ENCODE results near the gene IQCN.

Gene IQCN

GRCh38 chr19:18234194-18234593, 40.1 kb downstream of the IQCN start:
- in situ Hi-C loops (cut with MboI; ENCODE audit: low sequenced_read_pairs): no loop called here

GRCh38 chr19:18233224-18233825, 40.9 kb downstream of the IQCN start:
- in situ Hi-C loops (cut with MboI; ENCODE audit: low sequenced_read_pairs): no loop called here

- in situ Hi-C loops (cut with MboI; ENCODE audit: low sequenced_read_pairs): no loop called here
These were observed 41.6 kb downstream of the IQCN start for GRCh38 chr19:18232540-18233223.

- in situ Hi-C loops (cut with MboI; ENCODE audit: low sequenced_read_pairs): no loop called here
These were observed 42.5 kb downstream of the IQCN start for GRCh38 chr19:18231775-18232174.

DNA sequence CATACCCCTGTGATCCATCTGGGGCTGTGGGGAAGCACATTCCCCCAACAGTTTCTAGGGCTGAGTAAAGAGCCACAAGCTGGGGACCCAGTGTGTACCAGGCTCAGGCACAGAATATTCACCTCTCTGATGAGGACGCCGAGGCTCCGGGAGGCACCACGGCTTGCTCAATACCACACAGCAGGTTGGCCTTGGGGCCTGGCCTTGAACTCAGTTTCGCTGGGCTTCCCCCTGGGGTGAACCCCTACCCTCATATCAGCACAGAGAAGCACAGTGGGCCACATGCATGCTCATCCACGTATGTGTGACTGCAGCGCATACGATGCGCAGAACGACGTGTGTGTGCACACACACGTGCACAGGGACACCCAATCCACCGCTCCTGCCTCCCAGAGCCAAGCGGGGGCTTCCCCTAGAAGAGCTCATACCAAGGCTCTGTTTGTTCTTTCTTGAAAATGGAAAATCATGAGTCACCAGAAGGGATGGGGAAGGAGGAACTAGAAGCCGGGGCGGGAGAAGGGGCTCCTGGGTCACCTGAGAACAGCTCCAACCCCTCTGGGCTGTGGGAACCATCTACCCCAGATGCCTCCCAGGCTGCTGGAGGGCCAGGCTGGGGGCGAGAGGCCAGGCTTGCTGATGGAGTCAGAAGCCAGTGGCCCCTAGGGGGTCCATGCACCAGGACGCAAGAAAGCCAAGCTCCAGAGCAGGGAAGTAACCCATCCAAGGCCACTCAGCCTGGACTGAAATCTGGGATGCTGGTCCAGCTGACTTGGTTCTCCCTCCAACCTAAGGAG, 43.1 kb downstream of the IQCN start:
- in situ Hi-C loops (cut with MboI; ENCODE audit: low sequenced_read_pairs): no loop called here

DNA sequence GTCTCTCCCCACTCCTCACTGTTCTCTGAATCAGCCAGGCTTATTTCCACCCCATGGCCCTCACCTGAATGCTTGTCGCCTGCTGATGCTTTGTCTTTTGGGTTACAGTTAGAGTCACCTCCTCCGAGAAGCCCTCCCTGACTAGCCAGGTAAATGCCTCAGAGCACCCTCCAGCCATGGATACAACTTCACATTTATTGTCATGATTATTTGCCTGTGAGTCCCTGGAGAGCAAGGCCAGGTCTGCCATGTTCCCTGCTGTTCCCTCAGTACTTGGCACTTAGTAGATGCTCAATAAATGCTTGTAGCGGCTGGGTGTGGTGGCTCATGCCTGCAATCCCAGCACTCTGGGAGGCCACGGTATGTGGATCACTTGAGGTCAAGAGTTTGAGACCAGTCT, 44.3 kb downstream of the IQCN start:
- in situ Hi-C loops (cut with MboI; ENCODE audit: low sequenced_read_pairs): no loop called here

DNA sequence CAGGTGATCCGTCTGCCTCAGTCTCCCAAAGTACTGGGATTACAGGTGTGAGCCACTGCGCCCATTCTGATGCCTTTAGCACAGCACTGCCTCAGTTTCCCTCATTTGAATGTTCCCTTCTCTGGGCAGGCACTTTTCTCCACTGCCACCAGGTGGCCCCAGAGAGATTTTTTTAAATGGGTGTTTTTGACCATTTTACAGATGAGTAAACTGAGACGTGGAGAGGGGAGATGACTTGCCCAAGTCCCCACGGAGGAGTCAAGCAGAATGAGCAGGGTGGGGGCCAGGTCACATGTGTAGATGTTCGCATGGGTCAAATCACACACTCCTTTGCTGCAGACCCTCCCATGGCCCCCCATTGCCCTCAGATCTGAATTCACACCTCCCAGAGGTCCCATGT, 44.8 kb downstream of the IQCN start:
- in situ Hi-C loops (cut with MboI; ENCODE audit: low sequenced_read_pairs): no loop called here

GRCh38 chr19:18227781-18228271, 46.4 kb downstream of the IQCN start:
- in situ Hi-C loops (cut with MboI; ENCODE audit: low sequenced_read_pairs): no loop called here

- in situ Hi-C loops (cut with MboI; ENCODE audit: low sequenced_read_pairs): no loop called here
These were observed 47.1 kb downstream of the IQCN start for GRCh38 chr19:18226956-18227780.

DNA sequence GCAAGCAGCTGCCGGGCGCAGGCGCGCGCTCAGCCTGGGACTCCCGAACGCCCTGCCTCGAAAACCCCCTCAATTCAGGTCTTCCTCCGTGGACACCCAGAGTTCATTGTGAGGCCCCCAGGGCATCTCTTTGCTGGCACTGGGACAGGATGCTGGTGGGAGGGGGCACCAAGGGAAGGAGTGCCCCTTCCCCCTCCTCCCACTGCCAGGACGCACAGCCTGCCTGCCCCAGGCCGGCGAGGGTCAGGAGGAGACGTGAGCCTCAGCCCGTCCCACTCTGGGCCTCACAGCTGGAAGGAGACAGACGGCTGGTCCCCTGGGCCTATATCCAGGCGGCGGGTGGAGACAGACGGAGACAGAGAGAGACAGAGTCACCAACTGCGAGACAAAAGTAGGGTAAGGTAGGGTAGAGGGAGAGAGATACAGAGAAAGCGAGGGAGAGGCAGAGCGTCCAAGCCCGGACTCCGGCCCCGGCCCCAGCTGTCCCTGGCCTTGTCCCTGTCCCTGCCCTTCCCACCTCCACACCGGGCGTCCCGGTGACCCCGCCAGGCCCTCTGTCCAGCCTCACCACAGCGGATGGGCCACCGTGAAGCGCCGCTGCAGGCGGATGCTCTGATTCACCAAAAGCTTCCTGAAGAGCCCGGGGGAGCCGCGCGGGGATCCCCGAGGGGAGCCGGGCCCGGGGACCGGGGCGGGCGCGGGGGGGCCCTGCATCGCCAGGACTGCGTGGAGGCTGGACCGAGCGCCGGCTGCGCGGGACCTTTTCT, 48.4 kb downstream of the IQCN start, which contains the start of gene PDE4C:
Gene PDE4C (minus strand): TSS at position 737 of the 767 bp plus-strand sequence. CDS start 23 bp downstream, at position 714.
- in situ Hi-C loops (cut with MboI; ENCODE audit: low sequenced_read_pairs): no loop called here

GRCh38 chr19:18225355-18225701, 48.9 kb downstream of the IQCN start:
- in situ Hi-C loops (cut with MboI; ENCODE audit: low sequenced_read_pairs): no loop called here

GRCh38 chr19:18224525-18225354, 49.5 kb downstream of the IQCN start:
- in situ Hi-C loops (cut with MboI; ENCODE audit: low sequenced_read_pairs): loop anchor here (25.0 kb wide), 1 partner anchor 113 kb away; the partner anchor contains the start of gene PGPEP1

- in situ Hi-C loops (cut with MboI; ENCODE audit: low sequenced_read_pairs): loop anchor here (25.0 kb wide), 1 partner anchor 113 kb away; the partner anchor contains the start of gene PGPEP1
These were observed 50.3 kb downstream of the IQCN start for GRCh38 chr19:18223860-18224524.

DNA sequence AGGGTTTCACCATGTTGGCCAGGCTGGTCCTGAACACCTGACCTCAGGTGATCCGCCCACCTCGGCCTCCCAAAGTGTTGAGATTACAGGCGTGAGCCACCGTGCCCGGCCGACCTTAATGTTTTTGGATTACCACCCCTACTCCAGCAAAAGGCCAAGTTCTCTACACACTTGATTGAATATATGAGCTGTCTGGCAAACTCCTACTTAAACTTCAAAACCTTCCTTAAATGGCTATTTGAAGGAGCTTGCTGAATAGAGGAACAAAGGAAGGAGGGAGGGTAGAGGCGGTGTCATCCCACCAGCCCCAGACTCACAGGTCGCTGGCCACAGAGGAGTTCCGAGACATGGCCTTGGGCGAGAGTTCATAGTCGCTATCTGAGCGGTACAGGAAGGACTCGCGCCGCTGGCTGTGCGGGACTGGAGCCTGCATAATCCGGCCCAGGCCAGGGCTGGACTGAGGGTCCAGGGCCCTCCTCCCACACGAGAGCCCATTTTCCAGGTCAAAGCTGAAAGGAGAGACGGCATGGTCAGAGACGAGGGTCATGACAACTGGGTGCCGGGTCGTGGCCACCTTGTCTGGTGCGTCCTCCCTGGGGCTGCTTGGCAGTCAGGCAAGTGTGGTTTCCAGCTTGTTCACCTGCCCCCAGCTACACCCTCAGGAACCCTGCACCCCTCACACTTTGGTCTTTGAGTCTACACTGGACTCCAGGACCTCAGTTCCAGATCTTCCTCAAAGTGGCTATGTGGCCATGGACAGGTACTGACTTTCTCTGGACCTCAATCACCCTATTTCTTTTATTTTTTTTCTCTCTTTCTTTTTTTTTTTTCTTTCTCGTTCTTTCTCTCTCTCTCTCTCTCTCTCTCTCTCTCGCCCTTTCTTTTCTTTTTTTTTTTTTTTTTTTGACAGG, 52.2 kb downstream of the IQCN start:
- in situ Hi-C loops (cut with MboI; ENCODE audit: low sequenced_read_pairs): loop anchor here (25.0 kb wide), 1 partner anchor 115 kb away; the partner anchor contains the start of gene PGPEP1

- in situ Hi-C loops (cut with MboI; ENCODE audit: low sequenced_read_pairs): loop anchor here (25.0 kb wide), 1 partner anchor 117 kb away; the partner anchor contains the start of gene PGPEP1
These were observed 53.5 kb downstream of the IQCN start for GRCh38 chr19:18220632-18221275.

GRCh38 chr19:18219911-18220631, 54.2 kb downstream of the IQCN start:
- in situ Hi-C loops (cut with MboI; ENCODE audit: low sequenced_read_pairs): loop anchor here (25.0 kb wide), 1 partner anchor 117 kb away; the partner anchor contains the start of gene PGPEP1

Data from HL-60/S4 treated with phorbol 12-myristate 13-acetate at 8.2 ng/mL for 4 days and 3 days (cell line).